Embryonic facial prominence (tissue), 1 donor: Measurements from ENCODE around the gene PRELP.
"Not testable (repeated sequence)": the region's sequence is repeated elsewhere in the genome, so short reads cannot be mapped to it uniquely, and the experiment has no call there.

Experiments
- DNase-seq: peaks from one replicate; pipeline ENCODE4 v3.0.0-alpha.2; 2016; ENCODE audit errors: extremely low spot score

PRELP gene

GRCh38 chr1:203475012-203475981 is at the start of gene PRELP:
Gene PRELP, plus strand, starts transcription at chr1:203475806. Its CDS starts 7,379 bp downstream, at chr1:203483185.
- DNase-seq, result no peak

- DNase-seq, result no peak
Observed at GRCh38 chr1:203426366-203426765, 49.2 kb upstream of the PRELP start.

DNA sequence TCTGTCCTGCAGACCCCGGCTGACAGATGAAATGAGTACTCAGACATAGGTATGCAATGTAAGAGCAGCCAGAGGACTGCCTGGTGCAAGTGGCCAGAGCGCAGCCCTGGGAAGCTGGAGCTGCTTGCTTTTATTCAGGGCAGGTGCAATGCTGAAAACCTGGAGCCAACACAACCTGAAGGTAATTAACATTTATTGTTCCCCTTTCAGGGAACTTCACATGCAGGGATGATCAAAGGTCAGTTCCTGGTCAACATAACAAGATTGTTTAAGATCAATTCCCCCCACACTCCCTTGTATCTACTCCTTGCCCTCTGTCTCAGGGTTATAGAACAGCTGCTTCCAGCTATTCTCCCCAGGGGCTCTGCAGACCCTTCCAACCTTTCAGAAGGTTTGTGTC is 48.7 kb upstream of the PRELP start:
- DNase-seq, result no peak

DNA sequence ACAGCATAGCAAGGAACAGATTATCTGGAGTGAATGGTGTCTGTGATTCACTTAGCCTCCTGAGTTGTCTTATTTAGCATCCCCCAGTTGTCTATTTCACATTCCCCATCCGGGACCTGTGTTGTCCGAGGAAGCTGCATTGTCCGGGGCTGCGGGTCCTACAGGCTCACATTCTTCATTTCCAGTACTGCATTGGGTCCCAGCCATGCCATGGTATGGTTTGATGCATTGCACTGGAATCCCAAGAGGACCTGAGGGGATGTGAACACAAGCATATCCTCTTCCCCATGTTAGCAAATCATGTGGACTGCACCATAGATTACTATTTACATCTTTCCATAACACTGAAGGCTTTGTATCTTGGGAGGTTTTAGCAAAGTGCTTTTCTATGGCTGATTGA is 48.2 kb upstream of the PRELP start:
- no peak for DNase-seq

GRCh38 chr1:203428981-203429599 is 46.5 kb upstream of the PRELP start:
- DNase-seq, result no peak

DNA sequence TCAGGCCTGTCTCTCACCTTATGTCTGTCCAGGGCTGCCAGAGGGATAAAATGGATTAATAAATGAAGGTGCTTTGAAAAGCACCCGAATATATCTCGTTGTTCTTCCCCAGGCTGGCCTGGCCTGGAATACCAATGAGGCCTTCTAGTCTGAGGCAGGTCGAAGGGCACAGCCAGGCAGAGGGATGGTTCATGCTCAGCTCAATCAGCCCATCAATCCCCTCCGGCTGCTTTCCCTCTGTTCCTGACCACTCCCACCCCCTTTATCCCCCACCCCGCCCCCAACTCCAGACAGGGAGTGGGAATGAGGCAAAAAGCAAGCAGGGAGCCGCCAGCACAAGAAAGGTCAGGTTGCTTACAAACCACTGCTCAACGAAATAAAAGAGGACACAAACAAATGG is 40.0 kb upstream of the PRELP start:
- no peak for DNase-seq

DNA sequence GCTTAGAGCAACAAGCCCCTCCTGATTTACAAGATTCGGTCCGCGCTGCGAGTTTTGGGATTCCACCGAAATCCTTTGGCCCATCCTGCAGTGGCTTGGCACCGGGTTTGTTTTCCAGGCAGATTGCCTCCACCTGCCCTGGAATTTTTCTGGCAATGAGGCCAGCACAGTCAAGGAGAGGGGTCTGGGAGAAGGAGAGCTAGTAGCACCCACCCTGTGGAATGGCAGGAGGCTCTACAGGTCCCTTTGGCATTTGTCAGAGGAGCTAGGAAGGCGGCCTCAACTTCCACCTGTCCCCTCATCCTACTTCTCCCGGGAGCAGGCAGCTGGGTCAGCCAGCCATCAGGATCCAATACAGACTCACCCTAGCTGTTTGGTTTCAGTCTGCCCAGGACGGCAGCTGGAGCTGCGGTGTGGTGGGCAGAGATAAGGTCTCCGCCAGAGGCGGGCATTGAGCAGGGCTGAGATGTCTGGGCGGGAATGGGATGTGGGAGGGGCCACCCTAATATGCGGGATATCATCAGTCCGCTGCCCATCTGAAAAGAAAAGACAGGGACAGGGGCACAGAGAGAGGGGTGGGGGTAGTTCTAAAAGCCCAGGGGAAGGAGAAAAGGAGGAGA is 37.8 kb upstream of the PRELP start:
- no peak for DNase-seq

DNA sequence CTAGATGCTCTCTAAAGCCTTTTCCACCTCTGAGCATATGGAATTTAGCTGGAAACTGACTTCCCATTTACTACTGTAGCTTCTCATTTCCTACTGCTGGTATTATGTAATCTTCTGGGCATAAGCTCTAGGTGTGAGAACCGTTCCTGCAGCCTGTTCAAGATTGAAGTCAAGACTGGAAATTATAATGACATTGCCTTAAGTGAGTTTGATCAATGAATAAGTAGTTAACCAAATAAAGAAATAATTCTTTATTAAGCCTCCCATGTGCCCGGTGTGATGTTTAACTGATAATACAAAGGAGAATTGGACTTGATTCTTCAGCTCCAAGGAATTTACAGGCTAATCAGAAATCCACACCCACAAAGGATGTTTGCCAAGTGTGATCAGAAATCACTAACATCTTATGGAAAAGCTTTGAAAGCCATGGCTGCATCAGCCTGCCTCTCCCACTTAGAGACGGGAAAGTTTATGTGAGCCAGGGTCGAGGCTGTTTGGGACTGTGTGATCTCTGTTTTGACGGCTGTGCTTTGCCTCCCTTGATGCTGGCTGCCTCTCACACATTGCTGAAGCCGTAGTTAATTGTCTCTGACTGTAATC is 36.4 kb upstream of the PRELP start:
- DNase-seq, result no peak

GRCh38 chr1:203440771-203441170 is 34.8 kb upstream of the PRELP start:
- no peak for DNase-seq

DNA sequence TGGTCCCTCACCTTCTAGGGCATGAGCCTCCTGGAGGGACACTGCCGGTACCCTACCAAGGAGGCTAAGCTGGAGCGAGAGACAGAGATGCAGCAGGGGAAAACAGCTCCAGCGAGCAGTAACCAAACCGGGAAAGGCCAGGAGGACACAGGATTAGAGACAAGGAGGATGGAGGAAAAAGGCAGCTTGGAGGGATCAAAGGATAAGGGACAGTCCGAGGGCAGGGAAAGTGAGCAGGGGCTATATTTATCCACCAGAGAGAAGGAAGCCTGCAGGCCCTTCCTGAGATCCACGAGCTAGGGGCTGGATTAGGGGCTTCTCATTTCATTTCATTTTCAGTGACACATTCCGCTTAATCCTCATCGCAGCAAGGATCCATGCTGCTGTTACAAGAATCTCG is 33.8 kb upstream of the PRELP start:
- DNase-seq, result no peak

DNA sequence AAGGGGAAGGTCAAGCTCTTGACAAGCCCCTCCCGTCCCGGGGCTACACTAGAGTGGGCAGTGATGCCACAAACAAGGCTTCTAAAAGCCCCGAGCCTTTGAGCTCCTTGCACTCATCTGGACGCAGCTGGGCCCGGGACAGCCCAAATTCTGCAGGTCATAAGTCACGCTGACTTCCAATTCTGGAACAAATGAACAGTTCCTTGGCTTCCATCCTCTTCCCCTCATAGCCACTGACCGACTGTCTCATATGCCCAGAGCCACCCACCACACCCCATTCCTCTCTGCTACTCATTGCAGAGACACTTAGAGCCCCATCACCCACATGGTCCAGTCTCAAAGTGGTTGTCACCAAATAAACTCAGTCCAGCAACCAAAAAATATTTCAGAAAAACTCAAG is 32.8 kb upstream of the PRELP start:
- DNase-seq, result no peak

DNA sequence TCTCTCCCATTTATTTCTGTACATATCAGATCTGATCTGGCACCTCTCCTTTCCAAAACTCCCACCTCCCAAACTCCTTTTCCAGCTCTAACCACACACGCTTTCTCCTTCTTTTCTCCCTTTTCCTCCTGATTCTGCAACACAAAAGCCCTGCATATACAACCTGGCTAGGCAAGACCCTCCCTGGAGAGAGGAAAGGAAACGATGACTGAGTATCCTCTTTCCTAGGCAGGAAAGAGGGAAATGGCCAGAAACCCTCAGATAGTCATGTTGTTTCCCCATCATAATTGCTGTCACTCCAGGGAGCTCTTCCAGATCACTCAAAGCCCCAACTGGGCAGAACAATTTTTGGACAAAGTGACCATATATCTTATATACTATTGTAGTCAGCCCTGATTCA is 32.3 kb upstream of the PRELP start:
- DNase-seq, result no peak

- no peak for DNase-seq
Observed at GRCh38 chr1:203444171-203444576, 31.4 kb upstream of the PRELP start.

DNA sequence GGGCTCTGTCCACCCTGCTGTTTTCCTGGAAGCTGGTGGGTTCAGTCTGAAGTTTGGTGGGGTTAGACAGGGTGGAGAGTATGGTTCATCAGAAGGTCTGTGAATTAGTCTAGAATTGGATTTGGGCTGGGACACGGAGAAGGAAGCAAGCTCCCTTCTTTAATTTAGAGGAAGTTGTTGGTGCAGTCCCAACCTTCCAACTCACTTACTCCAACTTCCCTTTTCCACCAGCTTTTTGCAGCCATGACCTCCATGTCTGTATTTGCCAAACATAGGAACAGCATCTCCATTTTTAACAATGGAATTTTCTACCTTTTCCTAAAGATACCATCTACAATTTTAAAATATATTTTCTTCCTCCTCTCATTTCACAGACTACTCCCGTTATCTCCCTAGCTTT is 28.5 kb upstream of the PRELP start:
- no peak for DNase-seq

- not testable (repeated sequence) for DNase-seq
Observed at GRCh38 chr1:203447598-203447997, 28.0 kb upstream of the PRELP start.

GRCh38 chr1:203448521-203449061 is 27.0 kb upstream of the PRELP start:
- DNase-seq, result no peak

DNA sequence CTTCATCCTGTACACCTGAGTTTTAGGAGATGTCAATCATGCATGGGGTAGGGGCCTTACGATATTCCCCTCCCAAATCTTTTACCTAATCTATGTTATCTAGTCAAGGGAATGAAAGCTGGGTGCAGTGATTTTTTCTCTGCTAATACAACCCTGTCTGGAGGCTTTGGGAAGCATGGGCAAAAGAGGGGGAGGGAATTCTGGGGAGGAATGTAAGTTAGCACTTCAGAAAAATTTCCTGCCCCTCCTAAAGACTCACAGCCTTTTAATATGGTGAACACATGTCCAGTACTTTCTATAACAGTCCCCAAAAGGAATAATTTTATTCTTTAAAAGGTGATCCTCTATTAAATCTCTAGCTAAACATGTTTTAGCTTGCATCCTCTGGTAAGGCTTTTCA is 25.6 kb upstream of the PRELP start:
- DNase-seq, result no peak

DNA sequence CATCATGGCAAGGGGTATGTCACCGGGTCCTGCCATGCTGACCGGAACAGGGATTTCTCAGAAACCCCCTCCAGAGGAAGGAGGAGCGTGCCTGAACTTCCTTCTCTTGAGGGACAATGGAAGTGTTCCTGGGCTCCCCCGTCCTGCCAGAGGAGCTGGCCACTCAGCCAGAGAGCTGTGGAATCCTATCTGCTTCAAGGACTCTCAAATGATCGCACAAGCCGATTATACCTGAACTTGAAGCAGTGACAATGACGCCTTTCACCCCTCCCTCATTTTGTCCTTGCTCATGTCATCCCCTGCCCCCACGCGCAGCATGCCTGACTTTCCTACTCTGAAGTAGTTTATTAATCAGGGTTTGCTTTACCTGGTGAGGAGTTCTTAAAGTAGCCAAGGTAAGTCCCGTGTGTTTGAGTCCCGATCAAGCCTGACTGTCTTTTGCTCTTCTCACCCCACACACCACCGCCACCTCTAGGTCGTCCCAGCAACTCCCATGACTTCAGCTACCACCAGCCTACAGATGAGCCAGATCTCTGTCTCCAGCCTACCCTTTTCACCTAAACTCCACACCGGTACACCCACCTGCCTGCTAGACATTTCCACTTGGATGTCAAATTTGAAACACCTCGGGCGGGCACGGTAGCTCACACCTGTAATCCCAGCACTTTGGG is 25.0 kb upstream of the PRELP start:
- no peak for DNase-seq

GRCh38 chr1:203451836-203452784 is 23.5 kb upstream of the PRELP start:
- DNase-seq, result no peak

DNA sequence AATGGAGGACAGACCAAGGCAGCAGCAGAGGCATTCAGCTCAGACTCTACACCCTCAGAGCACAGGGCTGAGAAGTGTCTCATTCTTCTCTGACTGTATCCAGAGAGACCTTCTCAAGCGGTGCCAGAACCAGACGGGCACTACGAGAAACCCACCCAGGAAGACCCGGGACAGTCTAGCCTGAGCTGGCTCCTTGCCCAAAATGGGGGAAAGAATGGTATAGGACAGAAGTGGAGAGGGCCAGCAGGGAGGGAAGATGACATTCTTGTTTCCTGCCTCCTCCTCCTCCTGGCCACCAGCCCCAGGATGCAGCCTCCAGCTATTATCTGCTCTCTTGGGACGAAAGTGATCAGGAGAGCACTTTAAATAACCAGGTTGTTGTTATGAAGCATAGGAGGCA is 22.6 kb upstream of the PRELP start:
- DNase-seq, result no peak
